K562 (cell line): ENCODE results near the gene BCL7C.

ENCODE experiments used
- CHD1 ChIP-seq: fragments of 200-600 bp; sonication (generic); IDR thresholded peaks from one replicate; pipeline ENCODE4 v1.6.1; 2012; ENCODE audit warnings: mild to moderate bottlenecking, moderate library complexity, low read length, inconsistent platforms
- CTCF ChIP-seq, 3 experiments: IDR thresholded peaks in 2 of 3; conservative IDR thresholded peaks in 1 of 3; 2 replicates each; pipeline ENCODE4 v1.5.1; 2011 to 2012; ENCODE audit warnings: low read length in 3 of 3, mild to moderate bottlenecking in 3 of 3, control low read depth in 2 of 3, improper control_type of control experiment in 1 of 3, inconsistent platforms in 1 of 3, low read depth in 1 of 3, mixed read lengths in 1 of 3, moderate library complexity in 1 of 3; ENCODE audit not compliant: insufficient read depth in 2 of 3
- EWSR1 ChIP-seq: fragments of 450-650 bp; IDR thresholded peaks from 2 replicates; pipeline ENCODE4 v1.6.1; 2018; ENCODE audit warnings: borderline replicate concordance, mild to moderate bottlenecking, low read depth, moderate library complexity; ENCODE audit not compliant: partially characterized antibody
- FOXA1 ChIP-seq: fragments of 450-650 bp; IDR thresholded peaks from 2 replicates; pipeline ENCODE4 v1.6.1; 2016; ENCODE audit warnings: mild to moderate bottlenecking, borderline replicate concordance
- MLLT1 ChIP-seq, 2 experiments: fragments of 450-650 bp; IDR thresholded peaks; 2 replicates each; pipeline ENCODE4 v1.6.1; 2016
- MYC ChIP-seq, 2 experiments: fragments of 250-450 bp in 1 of 2; sonication (Bioruptor Pico) in 1 of 2; IDR thresholded peaks; 2 replicates each; pipeline versions ENCODE4 v1.5.1 to v1.6.1; 2012 to 2021; ENCODE audit warnings: low read depth in 2 of 2, borderline replicate concordance in 1 of 2, improper control_type of control experiment in 1 of 2, low read length in 1 of 2, mild to moderate bottlenecking in 1 of 2, moderate library complexity in 1 of 2
- POLR2A ChIP-seq: fragments of 450-650 bp; conservative IDR thresholded peaks from 2 replicates; pipeline ENCODE4 v1.6.1; 2016
- RAD21 ChIP-seq, 2 experiments: fragments of 250-450 bp in 1 of 2; fragments of 450-650 bp in 1 of 2; sonication (Bioruptor Pico) in 1 of 2; formaldehyde crosslinking in 1 of 2; IDR thresholded peaks in 1 of 2; conservative IDR thresholded peaks in 1 of 2; 2 replicates each; pipeline versions ENCODE4 v1.4.0 to v1.8.0; 2020 to 2022; ENCODE audit warnings: mild to moderate bottlenecking in 2 of 2, moderate library complexity in 1 of 2
- RFX5 ChIP-seq: IDR thresholded peaks from 2 replicates; pipeline ENCODE4 v1.6.1; 2011; ENCODE audit warnings: low read depth, mild to moderate bottlenecking, improper control_type of control experiment, low read length
- TFAM ChIP-seq: fragments of 250-450 bp; sonication (Bioruptor Pico); conservative IDR thresholded peaks from 2 replicates; pipeline ENCODE4 v1.5.0; 2021; ENCODE audit warnings: mild to moderate bottlenecking, moderate library complexity
- THAP7 ChIP-seq: fragments of 250-450 bp; sonication (Bioruptor Pico); IDR thresholded peaks from 2 replicates; pipeline ENCODE4 v1.5.0; 2021
- ZHX1 ChIP-seq: fragments of 150-350 bp; conservative IDR thresholded peaks from 2 replicates; pipeline ENCODE4 v1.6.1; 2014; ENCODE audit warnings: low read length

DNA sequence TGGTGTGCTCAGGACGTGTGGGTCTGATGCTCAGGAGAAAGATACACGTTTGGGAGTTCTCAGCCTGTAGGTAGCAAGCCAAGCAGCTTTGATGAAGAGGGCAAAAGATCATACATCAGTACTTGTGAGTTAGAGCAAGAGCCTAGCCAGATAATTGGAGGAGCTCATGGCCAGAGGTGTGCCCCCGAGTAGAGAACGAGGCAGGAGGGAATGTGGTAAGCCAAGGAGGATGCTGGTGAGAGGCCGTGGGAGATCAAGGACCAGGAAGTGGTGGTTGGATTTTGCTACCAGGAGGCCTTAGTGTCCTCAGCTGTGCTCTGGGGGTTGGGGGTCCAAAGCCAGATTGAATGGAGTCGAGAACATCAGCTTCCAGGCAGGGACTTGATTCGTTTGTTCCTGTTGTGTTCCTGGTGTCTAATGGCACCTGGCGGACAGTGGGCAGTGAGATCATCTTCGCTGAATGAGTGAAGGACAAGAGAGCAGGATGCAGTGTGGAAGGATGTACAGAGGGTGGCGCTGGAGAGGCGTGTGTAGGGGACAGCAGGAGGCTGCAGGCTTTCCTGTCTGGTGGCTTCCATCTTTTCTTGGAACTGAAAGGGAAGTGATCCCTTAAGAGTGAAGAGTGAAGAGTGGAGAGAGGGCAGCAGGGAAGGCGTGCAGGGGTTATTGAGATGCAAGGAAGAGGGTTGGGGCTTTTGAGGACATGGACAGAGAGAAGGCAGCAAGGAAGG lies 41.1 kb upstream of the BCL7C start:
- TF ChIP-seq TFAM (CRISPR knock-in tag) (no peak), MLLT1 (IDR thresholded peaks at IDR 0.05) (0 out of 4 replicates have a peak, but pooled peaks of 1 of the 2 experiments have one; percentile 61), ZHX1 (no peak), CHD1 (no peak), EWSR1 (no peak), RAD21 (CRISPR knock-in tag; conservative IDR thresholded peaks at IDR 0.05 in 1 of 2, IDR thresholded peaks at IDR 0.05 in 1 of 2) (peak; percentile 66 to 80), POLR2A (0 out of 2 replicates have a peak, but pooled peaks have one; percentile 29), CTCF (IDR thresholded peaks at IDR 0.05 in 2 of 3, conservative IDR thresholded peaks at IDR 0.05 in 1 of 3; ENCODE audit: insufficient read depth in 2 of 3, low read depth in 1 of 3, low read length in 3 of 3) (peak; percentile 82 to 95 (median 85)), THAP7 (CRISPR knock-in tag) (no peak), RFX5 (no peak), MYC (IDR thresholded peaks at IDR 0.05; ENCODE audit: low read depth, low read length) (no peak), MYC (CRISPR knock-in tag; IDR thresholded peaks at IDR 0.05; ENCODE audit: borderline replicate concordance, low read depth) (no peak), FOXA1 (no peak)
